ENCODE data around the gene XRCC6.

XRCC6 gene

DNA sequence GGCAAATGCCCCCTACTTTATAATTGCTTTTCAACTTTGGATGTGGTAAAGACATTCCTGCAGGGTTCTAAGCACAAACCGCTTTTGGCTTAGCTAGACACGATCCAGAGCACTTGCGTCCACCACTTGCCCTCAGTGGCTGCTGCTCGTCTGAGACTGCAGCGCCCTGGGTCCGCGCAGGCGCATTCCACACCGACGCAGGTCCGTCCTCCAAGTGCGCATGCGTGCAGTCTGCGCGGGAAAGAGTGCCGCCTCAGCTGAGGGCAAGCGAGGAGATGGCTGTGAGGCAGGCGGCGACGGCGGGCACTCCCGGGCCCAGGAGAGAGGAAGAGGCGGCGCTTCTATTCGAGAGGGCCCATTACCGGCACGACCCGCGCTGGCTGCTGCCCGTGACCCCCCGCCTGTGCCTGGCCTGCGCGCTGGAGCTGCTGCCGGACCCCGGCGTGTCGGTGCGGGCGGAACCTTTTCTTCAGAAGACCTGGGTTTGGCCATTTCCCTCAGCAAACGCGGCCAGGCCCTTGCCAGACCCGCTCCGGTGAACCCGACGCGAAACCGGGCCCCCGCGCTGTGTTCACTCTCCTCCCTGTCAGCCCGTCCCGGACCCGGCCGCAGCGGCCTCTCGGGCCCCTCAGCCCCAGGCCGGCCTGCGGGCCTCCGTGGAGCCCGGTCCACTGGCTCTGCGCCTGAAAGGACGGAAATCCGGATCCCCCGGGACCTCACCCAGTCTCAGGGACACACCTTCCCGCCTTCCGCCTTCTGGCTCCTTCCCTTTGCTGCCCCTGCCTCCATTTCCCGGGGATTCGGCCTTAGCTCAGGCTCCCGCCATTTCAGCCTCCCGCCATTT is 78.4 kb downstream of the XRCC6 start, which contains the start of gene MEI1:
MEI1 (plus strand) TSS at position 240 of the 844 bp plus-strand sequence; CDS start at position 276, 36 bp downstream.
- TF ChIP-seq ZNF274 (IDR thresholded peaks at IDR 0.05; ENCODE audit: low read depth, low read length), result no peak
- no peak within 1 kb of the TSS; the same call in 1 of the 2 replicates for H3K4me3 ChIP-seq (ENCODE audit: low read length)

- H3K4me3 ChIP-seq (ENCODE audit: low read length), result no peak overlapping the region
- TF ChIP-seq ZNF274 (IDR thresholded peaks at IDR 0.05; ENCODE audit: low read depth, low read length), result no peak
Observed at GRCh38 chr22:41700108-41700364, 78.9 kb downstream of the XRCC6 start.

DNA sequence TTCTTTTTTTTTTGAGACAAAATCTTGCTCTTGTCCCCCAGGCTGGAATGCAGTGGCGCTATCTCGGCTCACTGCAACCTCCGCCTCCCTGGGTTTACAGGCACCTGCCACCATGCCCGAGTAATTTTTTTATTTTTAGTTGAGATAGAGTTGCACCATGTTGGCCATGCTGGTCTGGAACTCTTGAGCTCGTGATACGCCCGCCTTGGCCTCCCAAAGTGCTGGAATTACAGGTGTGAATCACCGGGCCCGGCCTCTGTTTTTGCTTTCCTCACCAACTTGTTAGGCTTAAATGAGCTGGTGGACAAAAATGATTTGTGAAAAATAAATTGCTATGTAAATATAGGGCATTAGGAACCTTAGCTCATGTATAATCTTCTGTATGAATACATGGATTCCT is 81.7 kb downstream of the XRCC6 start:
- no peak overlapping the region for H3K4me3 ChIP-seq (ENCODE audit: low read length)
- no peak for TF ChIP-seq ZNF274 (IDR thresholded peaks at IDR 0.05; ENCODE audit: low read depth, low read length)

GRCh38 chr22:41709341-41709740 is 88.2 kb downstream of the XRCC6 start:
- H3K4me3 ChIP-seq (ENCODE audit: low read length), result no peak overlapping the region
- TF ChIP-seq ZNF274 (IDR thresholded peaks at IDR 0.05; ENCODE audit: low read depth, low read length), result no peak

DNA sequence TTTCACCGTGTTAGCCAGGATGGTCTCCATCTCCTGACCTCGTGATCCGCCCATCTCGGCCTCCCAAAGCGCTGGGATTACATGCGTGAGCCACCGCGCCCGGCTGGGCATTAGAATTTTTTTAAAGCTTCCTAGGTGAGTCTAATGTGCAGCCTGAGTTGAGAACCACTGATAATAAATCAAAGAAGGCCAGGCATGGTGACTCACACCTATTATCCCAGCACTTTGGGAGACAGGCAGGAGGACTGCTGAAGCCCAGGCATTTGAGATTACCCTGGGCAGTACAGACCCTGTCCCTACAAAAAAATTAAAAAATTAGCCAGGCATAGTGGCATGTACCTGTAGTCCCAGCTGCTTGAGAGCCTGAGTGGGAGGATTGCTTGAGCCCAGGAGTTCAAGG is 91.9 kb downstream of the XRCC6 start:
- no peak for TF ChIP-seq ZNF274 (IDR thresholded peaks at IDR 0.05; ENCODE audit: low read depth, low read length)
- H3K4me3 ChIP-seq (ENCODE audit: low read length), result no peak overlapping the region
